Testis (tissue), 3 donors: ENCODE data around the gene ADAMTS1. TPM values are rescaled to one million over a fixed set of nuclear protein-coding genes. Genes with fewer than 3 reads are reported as not detected.

Experiments used
- DNase-seq: peaks from one replicate; pipeline ENCODE4 v3.0.0-alpha.2; 2019
- H3K27ac ChIP-seq, 2 donors: fragments of 200-600 bp; sonication (generic); one replicate each; pipeline ENCODE4 v1.5.1; 2019
- H3K27me3 ChIP-seq: fragments of 200-600 bp; sonication (generic); one replicate; pipeline ENCODE4 v1.5.1; 2019
- H3K36me3 ChIP-seq: fragments of 200-600 bp; sonication (generic); one replicate; pipeline ENCODE4 v1.5.1; 2017; ENCODE audit warnings: low read depth; ENCODE audit errors: missing control alignments
- H3K4me1 ChIP-seq: fragments of 200-600 bp; sonication (generic); one replicate; pipeline ENCODE4 v1.5.1; 2019
- H3K4me3 ChIP-seq, 2 donors: fragments of 200-600 bp; sonication (generic); one replicate each; pipeline ENCODE4 v1.5.1; 2017 to 2019
- H3K9me3 ChIP-seq: fragments of 200-600 bp; sonication (generic); one replicate; pipeline ENCODE4 v1.5.1; 2017
- CTCF ChIP-seq, 3 experiments: fragments of 450-650 bp in 2 of 3; fragments of 200-600 bp in 1 of 3; sonication (generic) in 1 of 3; IDR thresholded peaks; one replicate each; pipeline ENCODE4 v1.5.1; 2016 to 2019; ENCODE audit warnings: antibody characterized with exemption in 3 of 3, mild to moderate bottlenecking in 2 of 3, moderate library complexity in 1 of 3
- POLR2A ChIP-seq: fragments of 450-650 bp; IDR thresholded peaks from one replicate; pipeline ENCODE4 v1.6.1; 2017; ENCODE audit warnings: antibody characterized with exemption, mild to moderate bottlenecking, moderate library complexity
- WGBS, 2 donors: methylation state at CpG; one replicate each; pipeline ENCODE4 v1.1.5; 2018; 5-methylcytosine and 5-hydroxymethylcytosine counted together
- intact Hi-C: fragments of 100-400 bp; cut with DNase I; formaldehyde crosslinking; loops from one replicate; pipeline ENCODE4 v1.15.1; 2023; ENCODE audit warnings: low total_unique reads
- polyA plus RNA-seq: library from polyadenylated mRNA; stranded (reverse); fragments of 350-450 nt; fragmentation: Illumina TruSeq; extraction: RNeasy Lipid Tissue Mini Kit (QIAGEN cat#74804); gene quantifications from one replicate; pipeline ENCODE4 v1.2.3, GENCODE V29; 2014; ENCODE audit warnings: low read depth, low replicate concordance; ENCODE audit not compliant: insufficient read depth
- total RNA-seq, 2 donors: library from RNA; depleted of rRNA; stranded (reverse); fragments of >200 nt; gene quantifications; one replicate each; pipeline ENCODE4 v1.2.3, GENCODE V29; 2016

The ADAMTS1 gene
- total and polyA plus RNA-seq, 3 donors from 2014 or later, result 15.9 to 33.7 (median 31.3) TPM

GRCh38 chr21:26804895-26805609 lies 40.2 kb downstream of the ADAMTS1 start:
- 50 to 74% methylated on average over 5 of the region's 5 CpGs for WGBS, 2 donors
- DNase-seq, result no peak
- peak overlapping the region in 1 of 2 donors; percentile 89 for H3K27ac ChIP-seq
- no peak overlapping the region for H3K4me3 ChIP-seq
- peaks cover 21% of the 10 kb centered on the region for H3K4me1 ChIP-seq
- intact Hi-C loops, result no loop called here
- no peaks in the 10 kb centered on the region for H3K36me3 ChIP-seq
- H3K27me3 ChIP-seq, result no peaks in the 10 kb centered on the region
- no peaks in the 10 kb centered on the region for H3K9me3 ChIP-seq
- no peak for TF ChIP-seq CTCF (IDR thresholded peaks at IDR 0.05)
- TF ChIP-seq POLR2A, result no peak

GRCh38 chr21:26801498-26801897 lies 43.7 kb downstream of the ADAMTS1 start:
- no peaks in the 10 kb centered on the region for H3K9me3 ChIP-seq
- 52 to 57% methylated on average over 1 of the region's 1 CpG for WGBS, 2 donors
- H3K27me3 ChIP-seq, result no peaks in the 10 kb centered on the region
- intact Hi-C loops, result no loop called here
- H3K4me3 ChIP-seq, result no peak overlapping the region
- TF ChIP-seq POLR2A, result no peak
- no peak for TF ChIP-seq CTCF (IDR thresholded peaks at IDR 0.05)
- H3K4me1 ChIP-seq, result peaks cover 31% of the 10 kb centered on the region
- H3K36me3 ChIP-seq, result no peaks in the 10 kb centered on the region
- peak overlapping the region; percentile 87 to 89 for H3K27ac ChIP-seq
- no peak for DNase-seq

- peak overlapping the region; percentile 87 to 89 for H3K27ac ChIP-seq
- TF ChIP-seq POLR2A (no peak), CTCF (IDR thresholded peaks at IDR 0.05) (no peak)
- WGBS, 2 donors, result 42 to 44% methylated on average over 9 of the region's 9 CpGs
- intact Hi-C loops, result no loop called here
- no peaks in the 10 kb centered on the region for H3K36me3 ChIP-seq
- no peak overlapping the region for H3K4me3 ChIP-seq
- H3K9me3 ChIP-seq, result no peaks in the 10 kb centered on the region
- no peaks in the 10 kb centered on the region for H3K27me3 ChIP-seq
- peaks cover 31% of the 10 kb centered on the region for H3K4me1 ChIP-seq
- DNase-seq, result peak; percentile 72
Observed at GRCh38 chr21:26800970-26801431, 44.2 kb downstream of the ADAMTS1 start.

GRCh38 chr21:26800455-26800854 lies 44.8 kb downstream of the ADAMTS1 start:
- Histone ChIP-seq H3K27ac (peak overlapping the region; percentile 87 to 89), H3K36me3 (no peaks in the 10 kb centered on the region), H3K4me1 (peaks cover 31% of the 10 kb centered on the region), H3K4me3 (no peak overlapping the region), H3K9me3 (no peaks in the 10 kb centered on the region), H3K27me3 (no peaks in the 10 kb centered on the region)
- intact Hi-C loops, result no loop called here
- no peak for DNase-seq
- TF ChIP-seq POLR2A, result no peak
- no peak for TF ChIP-seq CTCF (IDR thresholded peaks at IDR 0.05)
- WGBS, 2 donors, result 66 to 68% methylated on average over 2 of the region's 2 CpGs

GRCh38 chr21:26800001-26800400 lies 45.2 kb downstream of the ADAMTS1 start:
- DNase-seq, result peak; percentile 83
- Histone ChIP-seq H3K4me1 (peaks cover 31% of the 10 kb centered on the region), H3K27me3 (no peaks in the 10 kb centered on the region), H3K36me3 (no peaks in the 10 kb centered on the region), H3K27ac (peak overlapping the region; percentile 87 to 89), H3K4me3 (no peak overlapping the region), H3K9me3 (no peaks in the 10 kb centered on the region)
- intact Hi-C loops, result no loop called here
- WGBS, 2 donors, result 27 to 29% methylated on average over 3 of the region's 3 CpGs
- TF ChIP-seq CTCF (IDR thresholded peaks at IDR 0.05) (no peak), POLR2A (no peak)
